GM12873 (cell line): ENCODE data around the gene MED23.

ENCODE experiments used
- CTCF ChIP-seq: IDR thresholded peaks from 2 replicates; pipeline ENCODE4 v1.5.1; 2012; ENCODE audit warnings: low read depth, mild to moderate bottlenecking, moderate library complexity, low read length, control low read depth; ENCODE audit not compliant: insufficient read depth; ENCODE audit errors: missing control alignments

The MED23 gene

GRCh38 chr6:131552572-131552971 lies 75.5 kb downstream of the MED23 start:
- no peak for TF ChIP-seq CTCF

- no peak for TF ChIP-seq CTCF
Measured at GRCh38 chr6:131551902-131552301, 76.1 kb downstream of the MED23 start.

- no peak for TF ChIP-seq CTCF
Measured at GRCh38 chr6:131549811-131550210, 78.2 kb downstream of the MED23 start.

GRCh38 chr6:131548441-131548840 lies 79.6 kb downstream of the MED23 start:
- TF ChIP-seq CTCF, result no peak

- no peak for TF ChIP-seq CTCF
Measured at GRCh38 chr6:131547488-131547887, 80.6 kb downstream of the MED23 start.

- no peak for TF ChIP-seq CTCF
Measured at GRCh38 chr6:131545317-131545716, 82.7 kb downstream of the MED23 start.

- TF ChIP-seq CTCF, result no peak
Measured at GRCh38 chr6:131532580-131533039, 95.4 kb downstream of the MED23 start.
